ENCODE data around the gene SPATA13.
"Not testable (repeated sequence)": the region's sequence is repeated elsewhere in the genome, so short reads cannot be mapped to it uniquely, and the experiment has no call there.

The SPATA13 gene

DNA sequence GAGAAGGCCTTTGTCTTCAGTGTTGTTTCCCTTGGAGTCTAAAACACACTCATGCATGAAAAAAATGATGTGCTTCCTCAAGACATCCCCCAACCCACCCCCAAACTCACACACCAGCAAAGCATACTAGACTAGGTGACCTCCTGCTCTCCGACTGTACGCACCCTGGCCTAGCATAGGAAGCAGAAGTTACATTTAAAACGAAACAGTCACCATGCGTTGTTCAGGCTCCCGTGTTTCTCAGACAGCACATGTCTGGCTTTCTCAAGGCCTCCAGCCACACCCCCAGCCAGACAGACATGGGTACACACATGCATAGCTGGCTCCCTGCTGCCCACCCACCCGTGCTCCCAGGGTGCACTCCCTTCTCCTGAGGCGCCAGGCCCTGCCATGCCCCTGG, 120.2 kb downstream of the SPATA13 start:
- no peak for DNase-seq (ENCODE audit: low spot score)

DNA sequence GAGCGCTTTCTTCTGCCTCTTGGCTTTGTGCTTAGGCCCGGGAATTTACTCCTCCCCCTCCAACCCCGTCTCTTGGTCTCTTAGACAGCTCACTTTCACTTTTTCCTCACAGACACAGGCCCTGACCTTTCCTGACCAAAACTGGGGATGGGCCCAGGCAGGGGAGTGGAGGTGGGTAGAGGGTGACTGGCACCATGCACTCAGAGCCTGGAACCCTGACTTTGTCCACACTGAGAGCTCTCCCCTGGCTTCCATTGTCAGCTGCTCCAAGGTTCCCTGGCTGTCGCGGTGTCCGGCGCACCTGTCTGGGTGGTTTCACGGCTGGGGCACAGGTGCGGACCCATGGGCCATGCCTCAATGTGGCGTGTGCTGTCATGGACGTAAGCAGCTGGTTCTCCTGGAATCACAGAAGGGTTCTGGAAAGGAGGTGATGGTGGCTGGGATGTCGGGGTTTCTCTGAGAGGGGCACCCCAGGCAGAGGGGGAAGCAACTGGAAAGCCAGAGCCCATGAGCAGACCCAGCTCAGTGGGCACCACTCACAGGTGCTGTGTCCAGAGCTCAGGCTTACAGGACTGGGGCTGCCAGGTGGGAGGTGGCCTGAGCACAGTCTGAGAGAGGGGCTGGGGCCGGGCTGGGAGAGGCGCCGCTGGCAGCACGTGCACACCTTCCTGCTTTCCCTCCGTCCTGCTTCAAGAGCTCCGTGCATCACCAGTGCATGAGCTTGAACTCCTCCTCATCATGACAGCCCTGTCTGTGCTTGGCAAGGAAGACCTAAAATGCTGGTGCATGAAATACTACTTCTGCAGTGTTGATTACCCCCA, 120.9 kb downstream of the SPATA13 start:
- DNase-seq (ENCODE audit: low spot score), result no peak

DNA sequence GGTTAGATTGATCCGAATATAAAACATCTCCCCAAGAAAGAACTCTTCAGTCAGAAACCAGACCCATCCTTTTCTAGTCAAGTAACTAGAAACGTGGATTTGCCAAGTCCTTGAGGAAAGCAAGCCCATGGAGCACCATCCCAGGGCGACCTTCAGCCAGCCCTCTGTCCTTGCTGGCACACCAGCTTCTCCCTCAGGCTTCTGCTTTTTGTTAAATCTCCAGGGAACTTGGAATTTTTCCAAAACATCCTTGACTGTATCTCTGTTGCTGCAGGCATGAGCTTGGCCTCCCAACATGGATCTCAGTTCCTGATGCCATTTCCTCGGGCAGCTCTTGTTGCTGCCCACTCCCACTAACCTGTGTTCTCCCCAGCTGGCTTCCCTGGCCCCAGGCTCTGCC, 121.7 kb downstream of the SPATA13 start:
- DNase-seq (ENCODE audit: low spot score), result no peak

DNA sequence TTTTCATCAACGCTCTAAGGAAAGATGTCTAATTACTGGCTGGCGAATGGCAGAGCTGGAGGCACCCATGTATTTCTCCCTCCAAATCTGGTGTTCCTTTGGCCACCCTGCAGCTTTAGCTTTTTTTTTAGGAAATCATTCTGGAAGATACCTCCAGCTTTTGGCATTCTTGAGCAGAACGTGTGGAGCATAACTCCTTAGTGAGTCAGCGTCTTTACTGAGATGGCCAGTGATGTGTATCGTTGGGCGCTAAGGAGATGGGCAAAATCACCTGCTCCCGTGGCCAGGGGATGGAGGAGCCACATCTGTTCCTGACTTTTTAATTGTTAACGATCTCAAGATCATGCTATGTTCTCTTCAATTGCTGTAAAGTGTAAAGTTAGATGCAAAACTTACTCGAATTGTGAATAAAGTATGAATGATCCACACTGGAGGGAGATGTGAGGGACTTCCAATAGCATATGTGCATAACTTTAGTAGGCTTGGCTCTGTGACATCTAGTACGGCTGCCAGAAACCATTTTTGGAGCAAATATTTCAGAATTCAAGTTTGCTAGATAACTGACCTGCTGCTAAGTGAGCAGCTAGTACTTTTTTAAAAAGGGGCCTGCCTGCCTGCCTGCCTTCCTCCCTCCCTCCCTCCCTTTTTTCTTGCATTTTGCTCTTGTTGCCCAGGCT, 124.5 kb downstream of the SPATA13 start:
- no peak for DNase-seq (ENCODE audit: low spot score)

DNA sequence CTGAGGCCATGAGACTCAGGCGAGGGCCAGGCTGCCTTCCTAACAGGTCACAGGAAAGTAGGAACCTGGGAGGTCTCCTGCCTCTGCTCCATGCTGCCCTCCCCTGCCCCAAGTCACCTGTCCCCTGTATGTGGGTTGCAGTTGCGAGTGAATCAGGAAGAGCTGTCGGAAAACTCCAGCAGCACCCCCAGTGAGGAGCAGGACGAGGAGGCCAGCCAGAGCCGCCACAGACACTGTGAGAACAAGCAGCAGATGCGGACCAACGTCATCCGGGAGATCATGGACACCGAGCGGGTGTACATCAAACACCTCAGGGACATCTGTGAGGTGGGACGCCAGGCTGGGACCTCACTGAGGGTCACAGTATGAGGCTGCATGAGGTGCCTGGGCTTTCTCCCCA, 126.1 kb downstream of the SPATA13 start:
- no peak for DNase-seq (ENCODE audit: low spot score)

DNA sequence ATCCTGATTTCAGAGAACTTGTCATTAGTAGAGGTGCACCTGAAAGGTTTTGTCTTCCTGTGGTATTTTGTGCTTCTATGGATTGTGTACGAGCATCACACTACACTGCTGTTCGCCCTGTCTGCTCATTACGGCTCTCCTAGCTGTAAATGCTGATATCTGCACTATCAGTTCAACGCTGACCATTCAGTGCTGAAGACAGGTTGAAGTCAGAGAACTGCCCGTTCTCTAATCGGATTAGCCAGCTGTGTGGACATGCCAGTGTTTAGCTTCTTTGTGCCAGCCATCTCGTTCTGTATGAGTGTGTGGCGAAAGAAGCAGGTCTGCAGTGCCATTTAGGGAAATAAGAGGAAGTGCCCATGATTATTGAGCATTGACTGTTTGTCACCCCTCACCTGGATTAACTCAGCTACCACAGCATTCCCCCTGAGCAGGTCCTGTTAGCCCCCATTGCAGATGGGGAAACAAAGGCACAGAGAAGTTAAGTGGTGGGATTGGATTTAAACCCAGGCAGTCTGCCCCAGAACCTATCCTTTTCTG, 127.3 kb downstream of the SPATA13 start:
- DNase-seq (ENCODE audit: low spot score), result no peak

DNA sequence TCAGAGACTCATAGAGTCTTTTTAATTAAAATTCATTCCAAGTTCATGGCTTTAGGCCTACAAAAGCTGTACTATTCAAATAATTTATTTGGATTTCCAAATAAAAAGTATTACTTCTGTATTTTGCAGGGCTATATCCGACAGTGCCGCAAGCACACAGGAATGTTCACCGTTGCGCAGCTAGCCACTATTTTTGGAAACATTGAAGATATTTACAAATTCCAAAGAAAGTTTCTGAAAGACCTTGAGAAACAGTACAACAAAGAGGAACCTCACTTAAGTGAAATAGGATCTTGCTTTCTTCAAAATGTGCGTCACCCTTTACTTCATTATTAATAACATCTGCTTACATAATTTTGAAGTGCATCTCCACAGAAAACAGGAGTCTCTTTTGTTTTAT, 128.3 kb downstream of the SPATA13 start:
- DNase-seq (ENCODE audit: low spot score), result no peak

DNA sequence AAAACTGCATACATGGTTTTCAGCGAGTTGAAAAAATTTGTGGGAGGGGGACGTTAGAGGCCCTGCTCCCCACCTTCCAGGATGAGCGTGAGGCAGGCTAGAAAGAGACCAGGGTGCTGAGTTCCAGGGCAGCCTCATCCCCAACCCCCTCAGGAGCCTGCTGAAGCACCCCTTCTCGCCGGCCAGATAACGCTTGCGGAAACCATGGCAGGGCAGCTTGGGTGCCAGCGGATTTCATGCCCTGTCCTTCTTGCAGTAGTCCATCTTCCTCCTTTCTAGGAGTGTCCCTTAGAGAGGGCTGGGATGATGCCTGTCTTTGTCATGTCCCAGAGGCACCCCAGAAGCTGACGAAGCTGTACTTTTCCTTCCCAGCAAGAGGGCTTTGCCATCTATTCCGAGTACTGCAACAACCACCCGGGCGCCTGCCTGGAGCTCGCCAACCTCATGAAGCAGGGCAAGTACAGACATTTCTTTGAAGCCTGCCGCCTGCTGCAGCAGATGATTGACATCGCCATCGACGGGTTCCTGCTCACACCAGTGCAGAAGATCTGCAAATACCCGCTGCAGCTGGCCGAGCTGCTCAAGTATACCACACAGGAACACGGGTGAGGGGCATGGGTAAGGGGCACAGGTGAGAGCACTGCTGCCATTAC, 129.9 kb downstream of the SPATA13 start:
- no peak for DNase-seq (ENCODE audit: low spot score)

DNA sequence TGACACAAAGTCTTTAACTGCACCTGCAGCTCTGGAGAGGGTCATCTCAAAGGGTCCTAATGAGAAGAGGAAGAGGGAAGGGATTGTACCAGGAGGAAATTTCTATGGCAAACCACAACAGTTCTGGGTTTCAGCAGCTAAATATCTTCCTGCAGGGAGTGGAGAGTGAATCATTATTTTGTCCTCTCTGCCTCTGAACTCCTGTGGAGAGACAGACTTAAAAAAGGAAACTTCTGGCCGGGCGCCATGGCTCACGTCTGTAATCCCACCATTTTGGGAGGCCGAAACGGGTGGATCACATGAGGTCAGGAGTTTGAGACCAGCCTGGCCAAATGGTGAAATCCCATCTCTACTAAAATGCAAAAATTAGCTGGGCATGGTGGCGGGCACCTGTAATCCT, 132.0 kb downstream of the SPATA13 start:
- DNase-seq (ENCODE audit: low spot score), result no peak

DNA sequence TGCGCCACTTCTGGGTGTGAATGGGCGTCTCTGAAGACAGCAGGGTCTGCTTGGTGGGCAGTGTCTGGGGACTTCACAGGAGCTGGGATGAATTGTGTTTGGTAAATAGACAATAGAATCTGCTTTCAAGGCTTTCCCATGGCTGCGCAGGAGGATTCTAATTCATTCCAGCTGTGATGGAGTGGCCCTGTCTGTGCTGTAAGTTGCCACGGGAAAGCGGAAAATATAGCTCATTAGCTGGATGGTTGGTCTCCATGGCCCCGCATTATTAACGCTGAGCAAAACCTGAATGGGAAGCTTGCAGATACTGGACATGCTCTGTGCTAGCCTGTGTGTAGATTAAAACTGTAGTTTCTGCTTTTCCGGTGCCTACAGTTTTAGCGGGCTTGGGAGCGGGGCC, 133.2 kb downstream of the SPATA13 start:
- no peak for DNase-seq (ENCODE audit: low spot score)

DNA sequence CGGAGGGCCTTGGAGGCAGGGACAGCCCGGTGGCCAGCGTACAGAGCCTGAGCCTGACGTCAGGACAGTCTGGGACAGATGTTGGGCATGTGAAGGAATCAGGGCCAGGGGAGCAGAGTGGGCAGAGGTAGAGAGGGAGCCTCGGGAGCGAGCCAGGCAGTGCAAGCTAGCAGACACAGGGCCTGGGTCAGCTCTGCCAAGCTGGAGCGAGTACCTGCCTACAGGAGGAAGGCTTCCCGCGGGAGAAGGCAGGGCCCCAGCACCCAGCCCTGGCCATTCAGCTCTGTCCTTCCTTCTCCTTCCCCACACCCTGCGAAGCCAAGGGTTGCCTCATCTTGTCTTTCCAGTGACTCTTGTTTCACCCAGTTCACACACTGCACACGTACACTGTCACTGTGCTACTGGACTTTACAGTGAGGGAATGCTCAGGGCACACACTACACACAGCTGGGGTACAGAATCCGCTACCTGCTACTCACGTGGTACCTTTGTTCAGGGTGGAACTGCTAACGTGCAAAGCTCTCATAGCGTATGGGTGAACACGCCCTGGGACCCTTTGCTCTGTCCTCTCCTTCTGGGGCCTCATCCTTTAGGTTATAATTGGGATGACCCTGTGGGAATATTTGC, 139.1 kb downstream of the SPATA13 start:
- no peak for DNase-seq (ENCODE audit: low spot score)

DNA sequence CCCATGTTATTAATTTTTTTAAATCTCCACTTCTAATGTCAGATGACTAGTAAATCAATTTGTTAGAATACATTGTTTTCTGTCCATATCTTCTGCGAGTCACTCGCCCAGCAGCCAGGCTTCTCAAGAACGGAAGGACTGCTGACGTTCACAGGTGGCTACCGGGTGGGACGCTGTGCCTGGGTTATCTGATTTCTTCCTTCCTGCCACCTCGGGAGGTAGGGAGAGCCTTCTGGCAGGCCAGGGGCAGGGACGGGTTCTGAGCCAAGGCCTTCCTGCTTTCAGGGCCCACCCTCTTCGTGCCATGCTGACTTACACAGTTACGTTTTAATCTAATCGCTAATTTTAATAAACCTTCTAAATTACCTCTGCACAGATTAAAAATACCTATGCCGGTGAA, 140.9 kb downstream of the SPATA13 start:
- DNase-seq (ENCODE audit: low spot score), result no peak

DNA sequence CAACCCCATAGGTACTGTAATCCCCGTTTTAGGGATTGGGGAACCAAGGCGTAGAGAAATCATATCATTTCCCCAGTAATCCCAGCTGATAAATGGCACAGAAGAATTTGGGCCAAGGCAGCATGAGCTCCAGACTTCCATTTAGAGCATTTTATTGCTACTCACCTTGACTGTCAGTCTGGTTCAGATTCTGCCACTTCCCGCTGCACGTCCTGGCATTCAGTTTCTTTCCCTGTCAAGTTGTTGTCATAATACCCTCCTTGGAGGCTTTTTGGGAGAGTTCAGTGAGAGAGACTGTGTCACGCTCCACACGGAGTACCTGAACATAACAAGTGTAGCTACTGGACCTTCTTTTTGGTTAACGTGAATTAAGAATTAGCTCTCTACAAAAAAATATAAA, 141.4 kb downstream of the SPATA13 start:
- DNase-seq (ENCODE audit: low spot score), result no peak

DNA sequence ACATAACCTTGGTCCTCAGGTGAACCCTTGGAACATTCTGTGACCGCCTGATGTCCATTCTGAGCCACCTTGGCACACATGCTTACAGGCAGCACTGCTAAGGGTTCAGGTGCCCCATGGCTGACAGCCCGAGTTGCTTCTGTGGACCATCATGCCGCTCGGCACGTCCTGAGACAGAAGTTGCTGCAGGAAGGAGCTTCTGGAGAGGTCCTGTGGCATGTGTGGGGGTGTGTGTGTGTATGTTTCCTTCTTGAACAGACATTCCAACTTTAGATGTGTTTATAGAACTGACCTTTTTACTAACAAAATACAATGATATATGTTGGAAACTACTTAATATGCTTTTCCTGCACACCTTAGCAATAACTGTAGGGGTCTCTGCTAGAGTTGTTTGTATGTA, 144.1 kb downstream of the SPATA13 start:
- no peak for DNase-seq (ENCODE audit: low spot score)

DNA sequence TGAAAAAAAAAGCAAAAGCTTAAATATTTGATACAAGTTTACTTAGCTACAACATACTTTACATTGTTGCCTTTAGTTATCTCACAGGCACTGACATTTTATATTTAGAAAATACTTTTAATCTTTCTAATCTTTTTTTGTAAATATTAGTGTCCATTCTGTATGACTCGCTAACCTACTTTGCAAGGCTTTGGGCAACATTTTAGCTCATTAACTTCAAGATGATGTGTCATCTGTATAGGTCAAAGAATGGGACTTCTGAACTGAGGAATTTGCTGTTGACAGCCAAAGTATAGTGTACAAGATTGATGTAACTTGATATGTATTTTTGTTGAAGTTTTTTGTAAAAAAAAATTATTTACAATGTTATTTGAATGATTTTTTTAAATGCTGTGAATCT, 146.1 kb downstream of the SPATA13 start:
- no peak for DNase-seq (ENCODE audit: low spot score)

DNA sequence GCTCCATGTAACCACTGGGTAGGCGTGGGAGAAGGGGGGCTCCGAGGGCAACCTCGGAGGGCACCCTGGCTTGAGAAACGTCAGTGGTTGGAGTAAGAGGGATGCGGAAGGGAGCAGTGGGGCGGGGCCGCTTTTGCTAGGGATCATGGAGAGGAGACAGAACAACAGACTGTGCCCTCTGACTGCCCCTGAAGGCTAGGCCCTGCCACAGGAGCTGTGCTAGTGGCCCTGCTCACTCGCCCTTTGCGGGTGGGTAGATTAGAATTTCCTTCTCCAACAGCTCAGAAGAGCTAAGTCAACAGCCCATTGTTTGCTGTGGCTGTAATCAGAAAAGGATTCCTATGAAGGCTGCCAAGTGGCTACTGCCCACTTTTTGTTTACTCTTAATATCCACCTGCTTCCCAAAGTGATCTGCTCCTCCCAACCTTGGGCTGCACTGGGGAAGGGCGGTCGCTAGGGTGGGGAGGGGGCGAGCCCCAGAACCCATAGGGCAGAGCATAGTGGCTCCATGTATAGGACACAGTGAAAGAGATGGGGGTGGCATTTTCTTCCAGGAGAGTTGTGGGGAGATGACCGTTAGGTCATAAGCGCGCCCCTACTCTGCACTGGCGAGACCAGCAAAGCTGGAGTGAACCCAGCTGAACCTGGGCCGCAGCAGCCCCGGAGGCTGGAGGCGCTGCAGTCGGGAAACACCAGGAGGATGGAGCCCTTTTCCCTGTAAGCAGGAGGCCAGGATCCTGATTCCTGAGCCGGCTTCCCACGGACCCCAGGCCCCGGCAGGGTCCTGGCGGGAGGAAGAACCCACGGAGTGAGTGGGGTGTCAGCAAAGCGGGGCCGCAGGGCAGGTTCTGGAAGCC, 146.9 kb downstream of the SPATA13 start:
- no peak for DNase-seq (ENCODE audit: low spot score)

DNA sequence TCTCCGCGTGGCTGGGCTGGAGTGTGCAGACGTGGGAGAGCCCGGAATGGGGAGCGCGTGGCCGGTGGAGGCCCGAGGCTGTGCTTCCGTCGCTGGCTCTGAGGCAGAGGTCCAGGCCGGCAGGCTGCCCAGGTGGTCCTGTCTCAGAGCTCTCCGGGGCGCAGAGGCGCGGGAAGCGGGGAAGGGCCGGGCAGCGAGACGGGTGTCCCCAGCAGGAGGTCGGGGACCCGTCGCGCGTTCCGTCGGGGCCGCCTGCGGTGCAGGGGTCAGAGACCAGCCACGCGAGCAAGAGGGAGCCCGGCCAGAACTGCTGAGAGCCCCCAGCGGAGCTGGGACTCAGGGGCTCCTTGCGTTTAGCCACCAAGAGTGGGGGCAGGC, 147.5 kb downstream of the SPATA13 start:
- DNase-seq (ENCODE audit: low spot score), result no peak

DNA sequence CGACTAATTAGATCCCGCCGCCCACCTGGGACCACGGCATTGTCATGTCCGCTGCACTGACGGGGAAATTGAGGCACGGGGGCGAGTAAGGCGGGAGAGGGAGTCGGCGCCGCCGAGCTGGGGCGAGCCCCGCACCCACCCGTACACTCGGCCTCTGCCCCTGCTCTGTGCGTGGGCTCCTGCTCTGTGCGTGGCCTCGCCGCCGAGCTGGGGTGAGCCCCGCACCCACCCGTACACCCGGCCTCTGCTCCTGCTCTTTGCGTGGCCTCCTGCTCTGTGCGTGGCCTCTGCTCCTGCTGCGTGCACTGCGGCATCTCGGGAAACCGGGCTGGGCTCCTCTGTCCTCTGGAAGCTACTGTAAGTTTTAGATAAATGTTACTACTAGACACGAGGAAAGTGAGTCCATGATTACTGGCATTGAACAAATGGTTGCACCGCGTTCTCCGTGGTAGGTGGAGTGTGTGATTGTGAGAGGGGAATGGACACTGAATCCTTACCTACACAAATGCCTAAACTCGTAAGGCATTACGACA, 148.0 kb downstream of the SPATA13 start:
- no peak for DNase-seq (ENCODE audit: low spot score)

DNA sequence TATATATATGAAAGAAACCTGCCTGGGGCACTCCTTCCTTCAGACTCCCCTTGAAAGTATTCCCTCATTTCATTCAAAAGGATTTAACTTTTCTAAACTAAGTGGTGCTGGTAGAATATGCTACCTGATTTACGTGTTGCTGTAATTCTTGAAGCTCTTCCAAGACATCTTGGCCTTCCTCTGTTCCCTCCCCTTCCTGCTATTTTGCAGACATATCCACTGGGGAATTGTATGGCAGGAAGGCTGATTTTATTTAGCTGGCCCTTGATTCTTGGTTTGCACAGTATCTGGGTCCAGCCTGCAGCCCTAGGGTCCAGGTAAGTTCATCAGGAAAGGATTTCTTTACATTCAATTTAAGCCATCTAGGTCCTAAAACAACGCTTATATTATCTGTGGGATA, 148.8 kb downstream of the SPATA13 start, which contains the start of gene C1QTNF9:
Gene C1QTNF9, plus strand, starts transcription at position 281 of the 400 bp plus-strand sequence. CDS start 6,424 bp downstream, outside the sequence.
- not testable (repeated sequence) for DNase-seq (ENCODE audit: low spot score)

DNA sequence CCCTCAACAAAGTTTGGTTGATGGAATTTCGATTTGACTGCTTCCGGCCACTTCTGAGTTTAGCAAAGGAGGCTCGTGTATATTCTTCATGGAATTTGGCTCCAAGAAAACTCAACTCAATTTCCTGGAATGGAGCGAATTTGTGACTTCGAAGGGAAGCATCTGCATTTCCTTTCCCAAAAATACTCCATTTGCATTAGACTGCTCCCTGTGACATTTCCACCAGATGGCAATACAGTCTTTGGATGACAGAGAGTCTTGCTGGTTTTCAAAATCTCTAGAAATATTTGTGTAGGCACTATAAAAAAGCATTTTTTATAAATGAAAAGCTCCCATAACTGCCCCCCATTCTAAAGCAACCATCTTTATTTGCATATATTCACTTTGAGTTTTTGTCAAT, 152.9 kb downstream of the SPATA13 start:
- no peak for DNase-seq (ENCODE audit: low spot score)

DNA sequence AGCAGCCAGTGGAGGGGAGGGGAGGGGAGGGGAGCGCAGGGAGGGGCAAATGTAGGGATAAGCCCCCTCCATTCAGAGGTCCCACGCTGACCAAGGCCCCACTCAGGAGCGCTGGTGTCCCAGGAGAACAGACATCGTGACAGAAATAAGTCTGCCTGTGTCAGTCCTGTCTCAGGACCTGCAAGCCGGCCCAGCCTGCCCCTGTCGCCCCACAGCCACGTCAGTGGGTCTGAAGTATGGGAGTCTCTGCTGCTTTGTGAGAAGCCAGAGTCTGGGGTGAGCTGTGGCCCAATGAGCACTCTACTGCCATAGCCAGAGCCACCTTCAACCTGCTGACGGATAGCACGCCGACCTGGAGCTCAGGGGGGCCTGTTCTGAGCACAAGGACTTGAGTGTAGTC, 157.3 kb downstream of the SPATA13 start:
- DNase-seq (ENCODE audit: low spot score), result not testable (repeated sequence)
